Skin of body (tissue), 2 donors: Measurements from ENCODE around the gene FOXF2. TPM values are rescaled to one million over a fixed set of nuclear protein-coding genes. Genes with fewer than 3 reads are reported as not detected.
A peak's percentile ranks its signal among the peaks of the same experiment; 100 is the strongest.
"Not testable (repeated sequence)": the region's sequence is repeated elsewhere in the genome, so short reads cannot be mapped to it uniquely, and the experiment has no call there.

ENCODE experiments used
- DNase-seq: peaks from one replicate; lab custom pipeline; 2025; lab: John Stamatoyannopoulos, UW
- total RNA-seq: library from RNA; depleted of rRNA; stranded (reverse); fragments of >200 nt; gene quantifications from one replicate; pipeline ENCODE4 v1.2.3, GENCODE V29; 2014

Gene FOXF2
- total RNA-seq = 0.59 TPM

DNA sequence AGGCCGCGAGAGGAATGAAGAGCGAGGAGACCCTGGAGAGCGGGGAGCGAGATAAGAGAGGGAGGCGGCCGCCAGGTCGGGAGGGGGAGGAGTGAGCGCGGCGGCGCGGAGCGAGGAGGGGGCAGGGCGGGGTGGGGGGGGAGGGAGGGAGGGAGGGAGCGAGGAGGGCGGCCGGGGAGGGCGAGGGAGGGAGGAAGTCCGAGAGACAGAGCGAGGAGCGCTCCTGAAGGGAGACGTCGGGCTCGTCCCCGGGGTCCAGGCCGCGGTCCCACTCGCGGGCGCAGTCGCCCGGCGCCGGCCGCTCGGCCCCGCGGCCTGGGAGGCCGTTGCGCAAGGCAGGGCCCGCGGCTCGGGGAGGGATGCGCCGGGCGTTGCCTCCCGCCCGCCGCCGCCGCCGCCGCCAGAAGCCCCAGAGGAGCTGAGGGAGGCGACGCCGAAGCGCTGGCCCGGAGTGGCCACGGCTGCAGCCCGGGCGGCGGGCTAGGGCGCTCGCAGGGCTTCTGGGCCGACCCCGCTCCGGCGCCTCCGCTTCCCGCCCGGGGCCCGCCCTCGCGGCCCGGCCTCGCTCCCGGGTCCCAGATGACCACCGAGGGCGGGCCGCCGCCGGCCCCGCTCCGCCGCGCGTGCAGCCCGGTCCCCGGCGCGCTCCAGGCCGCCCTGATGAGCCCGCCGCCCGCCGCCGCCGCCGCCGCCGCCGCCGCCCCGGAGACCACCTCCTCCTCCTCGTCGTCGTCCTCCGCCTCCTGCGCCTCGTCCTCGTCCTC is at the start of gene FOXF2:
Gene FOXF2 (plus strand): TSS at position 208 of the 764 bp plus-strand sequence. CDS start 372 bp downstream, at position 580.
- no peak for DNase-seq

GRCh38 chr6:1346101-1346500 is 43.3 kb upstream of the FOXF2 start:
- DNase-seq = no peak

DNA sequence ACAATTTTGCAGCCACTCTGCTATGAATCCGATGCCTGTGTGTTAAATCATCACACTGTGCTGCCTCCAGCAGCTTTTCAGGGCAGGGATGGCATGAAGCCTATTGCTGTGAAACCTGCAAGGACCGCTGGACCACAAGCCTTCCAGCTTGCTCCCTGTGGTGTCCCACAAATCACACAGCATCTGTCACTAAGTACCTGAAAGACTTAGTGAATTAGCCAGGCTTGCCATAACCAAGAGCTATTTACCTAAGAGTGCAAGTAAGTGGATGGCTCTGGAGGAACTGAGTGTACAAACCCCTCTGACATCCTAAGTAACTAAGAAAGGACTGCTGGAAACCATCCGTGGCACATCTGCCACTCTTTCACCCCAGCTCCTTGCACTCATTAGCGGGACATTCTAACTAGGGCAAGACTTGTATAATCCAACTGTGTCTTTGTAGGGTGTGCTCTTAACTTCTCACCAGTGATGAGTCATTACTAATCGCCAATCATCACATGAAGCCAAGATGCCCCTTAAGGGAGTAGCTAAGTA is 42.8 kb upstream of the FOXF2 start:
- no peak for DNase-seq

DNA sequence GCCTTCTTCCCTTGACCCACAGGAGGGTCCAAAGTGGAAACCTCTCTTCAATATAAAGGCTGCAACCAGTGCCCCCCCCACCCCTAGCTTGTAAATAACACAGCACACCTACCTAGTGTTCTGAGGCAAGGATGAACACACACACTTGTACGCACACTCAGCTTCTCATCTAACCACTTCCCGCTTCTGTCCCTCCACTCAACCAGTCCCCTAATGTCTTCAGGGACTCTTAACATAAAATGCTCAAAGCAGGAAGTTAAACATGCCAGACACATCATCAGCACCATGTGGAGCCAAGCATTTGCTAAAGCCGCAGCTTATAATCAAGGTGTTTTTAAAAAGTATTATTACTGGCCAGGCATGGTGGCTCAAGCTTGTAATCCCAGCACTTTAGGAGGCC is 42.2 kb upstream of the FOXF2 start:
- no peak for DNase-seq

GRCh38 chr6:1348675-1349074 is 40.7 kb upstream of the FOXF2 start:
- DNase-seq = peak; percentile 86

GRCh38 chr6:1349655-1350054 is 39.7 kb upstream of the FOXF2 start:
- no peak for DNase-seq

DNA sequence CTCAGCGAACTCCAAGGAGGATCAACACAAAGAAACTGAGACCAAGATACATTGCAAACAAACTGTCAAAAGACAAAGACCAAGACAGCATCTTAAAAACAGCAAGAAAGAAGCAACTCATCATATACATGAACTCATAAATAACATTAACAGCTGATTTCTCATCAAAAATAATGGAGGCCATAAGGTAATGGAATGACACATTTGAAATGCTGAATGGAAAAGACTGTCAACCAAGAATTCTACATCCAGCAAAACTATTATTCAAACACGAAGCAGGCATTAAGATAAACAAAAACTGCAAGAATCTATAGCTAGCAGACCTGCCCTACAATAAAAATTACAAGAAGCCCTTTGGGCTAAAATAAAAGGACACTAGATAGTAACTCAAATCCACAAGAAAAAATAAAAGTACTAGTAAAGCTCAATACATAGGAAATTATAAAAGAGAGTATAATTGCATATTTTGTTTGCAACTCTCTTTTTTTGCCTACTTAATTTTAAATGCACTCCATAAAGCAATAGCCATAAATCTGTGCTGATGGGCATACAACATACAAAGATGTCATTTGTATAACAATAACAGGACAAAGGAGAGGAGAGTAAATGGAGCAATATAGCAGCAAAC is 37.9 kb upstream of the FOXF2 start:
- no peak for DNase-seq

DNA sequence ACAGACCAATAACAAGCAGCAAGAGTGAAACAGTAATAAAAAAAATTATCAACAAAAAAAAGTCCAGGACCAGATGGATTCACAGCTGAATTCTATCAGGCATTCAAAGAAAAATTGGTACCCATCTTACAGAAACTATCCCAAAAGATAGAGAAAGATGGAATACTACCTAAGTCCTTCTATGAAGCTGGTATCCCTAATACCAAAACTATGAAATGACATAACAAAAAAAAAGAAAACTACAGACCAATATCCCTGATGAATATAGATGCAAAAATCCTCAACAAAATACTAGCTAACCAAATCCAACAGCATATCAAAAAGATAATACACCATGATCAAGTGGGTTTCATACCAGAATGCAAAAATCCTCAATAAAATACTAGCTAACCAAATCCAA is 34.3 kb upstream of the FOXF2 start:
- not testable (repeated sequence) for DNase-seq

DNA sequence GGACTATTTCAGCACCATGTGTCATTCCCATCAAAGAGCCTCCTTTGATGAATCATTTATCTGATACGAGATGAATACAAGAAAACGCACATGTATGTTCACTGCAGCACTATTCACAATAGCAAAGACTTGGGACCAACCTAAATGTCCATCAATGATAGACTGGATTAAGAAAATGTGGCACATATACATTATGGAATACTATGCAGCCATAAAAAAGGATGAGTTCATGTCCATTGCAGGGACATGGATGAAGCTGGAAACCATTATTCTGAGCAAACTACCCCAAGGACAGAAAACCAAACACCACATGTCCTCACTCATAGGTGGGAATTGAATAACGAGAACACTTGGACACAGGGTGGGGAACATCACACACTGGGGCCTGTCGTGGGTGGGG is 27.7 kb upstream of the FOXF2 start:
- not testable (repeated sequence) for DNase-seq

GRCh38 chr6:1362643-1363042 is 26.7 kb upstream of the FOXF2 start:
- no peak for DNase-seq

GRCh38 chr6:1363298-1363697 is 26.1 kb upstream of the FOXF2 start:
- no peak for DNase-seq

DNA sequence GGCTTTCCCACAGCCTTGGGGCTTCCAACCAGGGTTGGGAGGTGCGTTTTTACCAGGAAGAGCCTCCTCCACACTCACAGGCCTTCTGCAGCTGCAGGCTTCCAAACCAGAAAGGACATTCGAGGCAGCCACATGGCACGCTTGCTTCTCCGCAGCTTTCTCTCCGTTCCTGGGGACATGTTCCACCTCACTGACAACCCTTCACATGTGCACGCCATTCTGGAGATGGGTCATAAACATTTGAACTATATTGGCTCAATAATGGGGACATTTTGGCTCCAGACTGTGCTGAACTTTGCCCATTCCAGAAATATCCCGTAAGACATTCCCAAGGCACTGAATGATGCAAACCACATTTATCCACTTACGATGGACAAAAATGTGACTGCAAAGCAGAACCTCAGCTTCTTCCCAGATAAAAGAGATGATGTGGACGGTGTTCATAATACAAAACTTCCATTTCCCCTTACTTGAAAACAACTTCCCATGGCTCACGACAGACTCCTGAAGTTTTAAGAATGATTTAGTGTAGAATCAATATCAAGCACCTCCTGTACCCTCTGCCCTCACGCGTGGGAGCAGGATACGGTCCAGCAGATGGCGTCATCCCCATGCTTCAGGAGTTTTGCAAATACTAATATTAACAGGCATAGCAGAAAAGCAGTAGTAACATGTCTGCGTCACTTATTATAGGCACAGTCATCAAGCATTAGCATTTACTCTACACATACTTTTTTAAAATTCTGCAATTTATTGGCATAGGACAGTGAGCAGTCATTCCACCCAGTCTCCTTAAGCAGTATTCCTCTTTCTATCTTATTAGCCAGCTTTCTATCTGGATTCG is 25.4 kb upstream of the FOXF2 start:
- DNase-seq = peak; percentile 91

DNA sequence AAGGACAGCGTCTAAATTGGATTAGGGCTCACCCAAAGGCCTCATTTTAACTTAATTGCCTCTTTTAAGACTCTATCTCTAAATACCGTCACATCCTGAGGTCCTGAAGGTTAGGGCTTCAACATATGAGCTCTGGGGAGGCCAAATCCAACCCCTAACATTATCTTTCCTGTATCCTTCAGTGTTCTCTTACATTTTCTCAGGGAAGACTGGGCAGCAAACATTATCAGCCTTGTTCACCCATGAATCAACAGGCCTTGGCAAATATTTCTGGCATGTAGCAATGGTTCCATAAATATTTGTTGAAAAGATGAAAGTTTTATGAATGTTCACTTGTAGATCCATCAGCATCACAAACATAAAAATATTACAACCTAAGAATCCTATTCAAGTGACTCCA is 24.6 kb upstream of the FOXF2 start:
- no peak for DNase-seq

DNA sequence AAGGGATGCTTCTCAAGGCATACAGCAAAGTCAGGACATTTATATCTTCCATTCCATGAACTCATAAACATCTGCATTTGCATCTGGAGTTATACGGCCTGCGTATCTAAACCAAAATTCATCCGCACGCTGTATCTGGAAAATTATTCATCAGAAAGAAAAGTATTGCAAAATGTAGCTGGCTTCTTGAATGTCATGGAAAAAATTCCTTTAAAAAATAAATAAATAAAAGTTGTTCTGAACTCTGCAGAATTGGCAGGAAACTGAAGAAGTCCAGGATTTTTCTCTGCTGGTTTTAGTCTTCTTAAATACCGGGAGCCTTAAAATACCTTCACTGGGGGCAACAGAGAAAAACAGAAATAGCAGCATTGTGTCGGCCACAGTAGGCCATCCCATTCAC is 23.7 kb upstream of the FOXF2 start:
- peak; percentile 92 for DNase-seq

DNA sequence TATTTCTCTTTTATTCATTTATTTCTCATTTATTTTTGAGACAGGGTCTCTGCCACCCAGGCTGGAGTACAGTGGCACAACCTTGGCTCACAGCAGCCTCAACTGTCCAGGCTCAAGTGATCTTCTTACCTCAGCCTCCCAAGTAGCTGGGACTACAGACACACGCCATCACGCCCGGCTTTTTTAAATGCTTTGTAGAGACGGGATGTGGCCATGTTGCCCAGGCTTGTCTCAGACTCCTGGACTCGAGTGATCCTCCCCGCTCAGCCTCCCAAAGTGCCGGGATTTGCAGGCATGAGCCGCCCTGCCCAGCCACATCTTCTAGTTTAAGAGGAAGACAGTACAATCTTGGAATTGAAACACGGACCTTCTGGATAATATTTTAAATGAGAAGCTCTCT is 21.6 kb upstream of the FOXF2 start:
- no peak for DNase-seq

DNA sequence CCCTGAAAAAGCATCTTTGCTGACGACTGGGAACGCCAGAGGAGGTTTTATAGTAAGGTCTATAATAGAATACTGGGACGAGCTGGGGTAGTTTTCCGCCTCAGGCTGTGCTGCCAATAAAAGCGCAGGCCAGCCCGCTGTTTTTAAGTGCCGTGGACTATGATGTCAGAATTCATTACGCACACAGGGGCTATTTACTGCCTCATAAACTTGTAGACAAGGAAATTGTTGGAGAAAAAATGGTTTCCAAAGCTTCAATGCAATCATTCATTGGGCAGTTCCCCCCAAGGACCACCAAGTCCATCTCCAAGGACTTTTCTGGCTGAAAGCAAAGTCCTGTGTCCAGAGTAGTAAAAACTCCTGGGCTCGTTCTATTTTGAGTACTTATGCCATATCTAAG is 20.4 kb upstream of the FOXF2 start:
- no peak for DNase-seq

DNA sequence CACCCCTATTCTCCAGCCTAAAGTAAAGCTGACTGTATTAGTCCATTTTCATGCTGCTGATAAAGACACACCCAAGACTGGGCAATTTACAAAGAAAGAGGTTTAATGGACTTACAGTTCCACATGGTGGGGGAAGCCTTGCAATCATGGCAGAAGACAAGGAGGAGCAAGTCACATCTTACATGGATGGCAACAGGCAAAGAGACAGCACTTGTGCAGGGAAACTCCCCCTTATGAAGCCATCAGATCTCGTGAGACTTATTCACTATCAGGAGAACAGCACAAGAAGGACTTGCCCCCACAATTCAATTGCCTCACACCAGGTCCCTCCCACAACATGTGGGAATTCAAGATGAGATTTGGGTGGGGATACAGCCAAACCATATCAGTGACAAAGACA is 19.7 kb upstream of the FOXF2 start:
- DNase-seq = not testable (repeated sequence)

GRCh38 chr6:1371933-1372332 is 17.4 kb upstream of the FOXF2 start:
- no peak for DNase-seq

GRCh38 chr6:1372690-1373089 is 16.7 kb upstream of the FOXF2 start:
- DNase-seq = no peak

GRCh38 chr6:1376653-1377052 is 12.7 kb upstream of the FOXF2 start:
- no peak for DNase-seq

DNA sequence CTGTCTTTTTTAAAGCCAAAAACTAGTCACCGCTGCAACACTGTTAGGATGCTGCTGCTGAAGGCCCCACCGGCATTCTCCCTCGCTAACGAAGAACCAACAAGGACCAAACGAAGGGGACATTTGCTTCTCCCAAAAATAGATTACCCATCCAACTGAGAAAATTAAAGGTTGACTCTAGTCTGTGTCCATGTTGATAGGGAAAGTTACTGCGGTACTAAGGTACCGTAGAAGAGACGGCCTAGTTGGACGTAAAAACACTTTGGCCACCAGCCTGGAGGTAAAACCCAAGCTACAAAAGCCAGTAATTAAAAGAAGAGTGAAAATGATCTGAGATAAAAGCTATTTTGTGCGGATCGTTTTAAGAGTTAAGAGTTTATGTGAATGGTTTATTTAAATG is 11.8 kb upstream of the FOXF2 start:
- no peak for DNase-seq
